Panc1 (cell line): ENCODE measurements around the gene DENND4C.

ENCODE experiments used
- POLR2AphosphoS5 ChIP-seq: IDR thresholded peaks from 2 replicates; pipeline ENCODE4 v1.6.1; 2012; ENCODE audit warnings: mild to moderate bottlenecking, low read depth, low read length, moderate library complexity
- TF ChIP-seq, protein P1 (sequence below): fragments of 450-650 bp; IDR thresholded peaks from 2 replicates; pipeline ENCODE4 v1.5.1; 2017; ENCODE audit warnings: mild to moderate bottlenecking
- TF ChIP-seq, protein P2 (sequence below), 2 experiments: IDR thresholded peaks; 2 replicates each; pipeline ENCODE4 v1.6.1; 2011 to 2012; ENCODE audit warnings: low read depth in 2 of 2, control low read depth in 1 of 2, low read length in 1 of 2, mild to moderate bottlenecking in 1 of 2, moderate library complexity in 1 of 2; ENCODE audit not compliant: insufficient read depth in 1 of 2

DNA sequence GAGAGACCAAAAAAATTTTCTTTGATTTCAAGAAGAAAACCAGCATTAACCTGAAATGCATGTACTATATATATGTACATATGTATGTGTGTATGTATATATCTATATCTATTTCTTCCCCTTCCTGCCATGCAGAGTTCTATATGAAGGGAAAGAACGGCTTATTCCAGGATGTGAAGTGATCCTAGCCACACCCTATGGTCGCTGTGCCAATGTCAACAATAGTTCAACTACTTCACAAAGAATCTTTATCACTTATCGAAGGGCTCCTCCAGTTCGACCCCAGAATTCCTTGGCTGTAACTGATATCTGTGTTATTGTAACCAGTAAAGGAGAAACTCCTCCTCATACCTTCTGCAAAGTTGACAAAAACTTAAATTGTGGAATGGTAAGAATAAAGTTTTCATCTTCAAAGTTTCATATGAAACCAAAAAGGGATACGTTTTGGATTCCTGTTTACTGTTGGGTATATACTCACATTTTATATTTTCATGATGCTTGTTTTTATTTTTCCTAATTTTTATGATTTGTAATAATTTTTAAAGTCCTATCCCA lies 56.2 kb downstream of the DENND4C start:
- TF ChIP-seq POLR2AphosphoS5, result no peak
- TF ChIP-seq, protein P1, sequence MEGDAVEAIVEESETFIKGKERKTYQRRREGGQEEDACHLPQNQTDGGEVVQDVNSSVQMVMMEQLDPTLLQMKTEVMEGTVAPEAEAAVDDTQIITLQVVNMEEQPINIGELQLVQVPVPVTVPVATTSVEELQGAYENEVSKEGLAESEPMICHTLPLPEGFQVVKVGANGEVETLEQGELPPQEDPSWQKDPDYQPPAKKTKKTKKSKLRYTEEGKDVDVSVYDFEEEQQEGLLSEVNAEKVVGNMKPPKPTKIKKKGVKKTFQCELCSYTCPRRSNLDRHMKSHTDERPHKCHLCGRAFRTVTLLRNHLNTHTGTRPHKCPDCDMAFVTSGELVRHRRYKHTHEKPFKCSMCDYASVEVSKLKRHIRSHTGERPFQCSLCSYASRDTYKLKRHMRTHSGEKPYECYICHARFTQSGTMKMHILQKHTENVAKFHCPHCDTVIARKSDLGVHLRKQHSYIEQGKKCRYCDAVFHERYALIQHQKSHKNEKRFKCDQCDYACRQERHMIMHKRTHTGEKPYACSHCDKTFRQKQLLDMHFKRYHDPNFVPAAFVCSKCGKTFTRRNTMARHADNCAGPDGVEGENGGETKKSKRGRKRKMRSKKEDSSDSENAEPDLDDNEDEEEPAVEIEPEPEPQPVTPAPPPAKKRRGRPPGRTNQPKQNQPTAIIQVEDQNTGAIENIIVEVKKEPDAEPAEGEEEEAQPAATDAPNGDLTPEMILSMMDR, result no peak
- TF ChIP-seq, protein P2, sequence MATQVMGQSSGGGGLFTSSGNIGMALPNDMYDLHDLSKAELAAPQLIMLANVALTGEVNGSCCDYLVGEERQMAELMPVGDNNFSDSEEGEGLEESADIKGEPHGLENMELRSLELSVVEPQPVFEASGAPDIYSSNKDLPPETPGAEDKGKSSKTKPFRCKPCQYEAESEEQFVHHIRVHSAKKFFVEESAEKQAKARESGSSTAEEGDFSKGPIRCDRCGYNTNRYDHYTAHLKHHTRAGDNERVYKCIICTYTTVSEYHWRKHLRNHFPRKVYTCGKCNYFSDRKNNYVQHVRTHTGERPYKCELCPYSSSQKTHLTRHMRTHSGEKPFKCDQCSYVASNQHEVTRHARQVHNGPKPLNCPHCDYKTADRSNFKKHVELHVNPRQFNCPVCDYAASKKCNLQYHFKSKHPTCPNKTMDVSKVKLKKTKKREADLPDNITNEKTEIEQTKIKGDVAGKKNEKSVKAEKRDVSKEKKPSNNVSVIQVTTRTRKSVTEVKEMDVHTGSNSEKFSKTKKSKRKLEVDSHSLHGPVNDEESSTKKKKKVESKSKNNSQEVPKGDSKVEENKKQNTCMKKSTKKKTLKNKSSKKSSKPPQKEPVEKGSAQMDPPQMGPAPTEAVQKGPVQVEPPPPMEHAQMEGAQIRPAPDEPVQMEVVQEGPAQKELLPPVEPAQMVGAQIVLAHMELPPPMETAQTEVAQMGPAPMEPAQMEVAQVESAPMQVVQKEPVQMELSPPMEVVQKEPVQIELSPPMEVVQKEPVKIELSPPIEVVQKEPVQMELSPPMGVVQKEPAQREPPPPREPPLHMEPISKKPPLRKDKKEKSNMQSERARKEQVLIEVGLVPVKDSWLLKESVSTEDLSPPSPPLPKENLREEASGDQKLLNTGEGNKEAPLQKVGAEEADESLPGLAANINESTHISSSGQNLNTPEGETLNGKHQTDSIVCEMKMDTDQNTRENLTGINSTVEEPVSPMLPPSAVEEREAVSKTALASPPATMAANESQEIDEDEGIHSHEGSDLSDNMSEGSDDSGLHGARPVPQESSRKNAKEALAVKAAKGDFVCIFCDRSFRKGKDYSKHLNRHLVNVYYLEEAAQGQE (IDR thresholded peaks at IDR 0.05; ENCODE audit: insufficient read depth in 1 of 2, low read depth in 2 of 2, low read length in 1 of 2), result no peak
